ENCODE measurements around the gene KIF18B.

KIF18B gene

GRCh38 chr17:44900894-44901293, 46.7 kb downstream of the KIF18B start:
- CTCF ChIA-PET = interaction anchor here (1.1 to 3.6 kb wide), 3 partner anchors 9 to 121 kb away, joined by 3 to 16 read pairs (median 4); no protein-coding TSS in a partner anchor
- H3K9me3 ChIP-seq (ENCODE audit: control extremely low read depth in 1 of 5, control insufficient read depth in 4 of 5, insufficient read depth in 2 of 5, low read depth in 1 of 5, low read length in 4 of 5) = no peaks in the 10 kb centered on the region
- H3K4me3 ChIP-seq (ENCODE audit: control insufficient read depth in 1 of 7, extremely low read depth in 1 of 7, insufficient read depth in 4 of 7, low read depth in 2 of 7, low read length in 6 of 7) = no peak overlapping the region
- peak in 2 of 3 donors; percentile 26 to 30 for DNase-seq
- no peak overlapping the region for H3K27ac ChIP-seq (ENCODE audit: insufficient read depth in 1 of 2, low read depth in 1 of 2, low read length in 2 of 2, poor library complexity in 1 of 2, severe bottlenecking in 2 of 2)
- H3K27me3 ChIP-seq (replicated peaks in 2 of 5; ENCODE audit: control insufficient read depth in 4 of 5, insufficient read depth in 5 of 5, low read length in 4 of 5) = no peaks in the 10 kb centered on the region
- peaks cover 0 to 3% (median 2%) of the 10 kb centered on the region in 4 experiments for H3K36me3 ChIP-seq (ENCODE audit: control insufficient read depth in 4 of 4, insufficient read depth in 4 of 4, low read length in 3 of 4)
- WGBS (ENCODE audit: insufficient coverage) = no CpG with 5 or more reads among the region's 3 CpGs
- H3K4me1 ChIP-seq (ENCODE audit: control extremely low read depth in 1 of 4, control insufficient read depth in 4 of 4, insufficient read depth in 4 of 4, low read length in 3 of 4) = peaks cover 12 to 38% (median 27%) of the 10 kb centered on the region in 4 experiments
- POLR2A ChIA-PET = interaction anchor here (0.6 to 1.1 kb wide), 2 partner anchors 30 to 683 kb away, joined by 3 to 4 read pairs; no protein-coding TSS in a partner anchor

- peaks cover 3 to 15% (median 9%) of the 10 kb centered on the region in 4 experiments for H3K36me3 ChIP-seq (ENCODE audit: control insufficient read depth in 4 of 4, insufficient read depth in 4 of 4, low read length in 3 of 4)
- peaks cover 12 to 33% (median 25%) of the 10 kb centered on the region in 4 experiments for H3K4me1 ChIP-seq (ENCODE audit: control extremely low read depth in 1 of 4, control insufficient read depth in 4 of 4, insufficient read depth in 4 of 4, low read length in 3 of 4)
- H3K27ac ChIP-seq (ENCODE audit: insufficient read depth in 1 of 2, low read depth in 1 of 2, low read length in 2 of 2, poor library complexity in 1 of 2, severe bottlenecking in 2 of 2) = peak within 1 kb of the TSS; percentile 99 to 100
- no peaks in the 10 kb centered on the region for H3K9me3 ChIP-seq (ENCODE audit: control extremely low read depth in 1 of 5, control insufficient read depth in 4 of 5, insufficient read depth in 2 of 5, low read depth in 1 of 5, low read length in 4 of 5)
- POLR2A ChIA-PET = interaction anchor here (0.9 kb wide), 1 partner anchor 11 kb away, joined by 5 read pairs; no protein-coding TSS in a partner anchor
- no peaks in the 10 kb centered on the region for H3K27me3 ChIP-seq (replicated peaks in 2 of 5; ENCODE audit: control insufficient read depth in 4 of 5, insufficient read depth in 5 of 5, low read length in 4 of 5)
- CTCF ChIA-PET = interaction anchor here (0.7 to 3.6 kb wide), 7 partner anchors 11 to 200 kb away, joined by 3 to 16 read pairs (median 4); no protein-coding TSS in a partner anchor
- DNase-seq = peak; percentile 92 to 95 (median 94)
- WGBS (ENCODE audit: insufficient coverage) = 0% methylated on average over 49 of the region's 54 CpGs
- H3K4me3 ChIP-seq (ENCODE audit: control insufficient read depth in 1 of 7, extremely low read depth in 1 of 7, insufficient read depth in 4 of 7, low read depth in 2 of 7, low read length in 6 of 7) = peak within 1 kb of the TSS; percentile 90 to 99 (median 92)
Measured at GRCh38 chr17:44899074-44899782, 48.3 kb downstream of the KIF18B start, which contains the start of gene EFTUD2. EFTUD2 (minus strand) TSS chr17:44899445; CDS start chr17:44894521, 4,924 bp downstream.

- CTCF ChIA-PET = interaction anchor here (1.1 to 3.6 kb wide), 5 partner anchors 11 to 32 kb away, joined by 3 to 16 read pairs (median 9); no protein-coding TSS in a partner anchor
- Histone ChIP-seq H3K9me3 (ENCODE audit: control extremely low read depth in 1 of 5, control insufficient read depth in 4 of 5, insufficient read depth in 2 of 5, low read depth in 1 of 5, low read length in 4 of 5) (no peaks in the 10 kb centered on the region), H3K4me3 (ENCODE audit: control insufficient read depth in 1 of 7, extremely low read depth in 1 of 7, insufficient read depth in 4 of 7, low read depth in 2 of 7, low read length in 6 of 7) (peak overlapping the region; percentile 90 to 99 (median 92)), H3K36me3 (ENCODE audit: control insufficient read depth in 4 of 4, insufficient read depth in 4 of 4, low read length in 3 of 4) (peaks cover 3 to 20% (median 11%) of the 10 kb centered on the region in 4 experiments), H3K4me1 (ENCODE audit: control extremely low read depth in 1 of 4, control insufficient read depth in 4 of 4, insufficient read depth in 4 of 4, low read length in 3 of 4) (peaks cover 12 to 33% (median 25%) of the 10 kb centered on the region in 4 experiments), H3K27me3 (replicated peaks in 2 of 5; ENCODE audit: control insufficient read depth in 4 of 5, insufficient read depth in 5 of 5, low read length in 4 of 5) (no peaks in the 10 kb centered on the region), H3K27ac (ENCODE audit: insufficient read depth in 1 of 2, low read depth in 1 of 2, low read length in 2 of 2, poor library complexity in 1 of 2, severe bottlenecking in 2 of 2) (peak overlapping the region; percentile 99 to 100)
- WGBS (ENCODE audit: insufficient coverage) = 0% methylated on average over 6 of the region's 7 CpGs
- POLR2A ChIA-PET = interaction anchor here (0.9 kb wide), 1 partner anchor 10 kb away, joined by 5 read pairs; no protein-coding TSS in a partner anchor
- DNase-seq = peak; percentile 52 to 81 (median 81)
Measured at GRCh38 chr17:44898768-44899073, 48.9 kb downstream of the KIF18B start.

GRCh38 chr17:44894642-44895041, 52.9 kb downstream of the KIF18B start:
- DNase-seq = no peak
- WGBS (ENCODE audit: insufficient coverage) = no CpG with 5 or more reads among the region's 4 CpGs
- no peaks in the 10 kb centered on the region for H3K27me3 ChIP-seq (replicated peaks in 2 of 5; ENCODE audit: control insufficient read depth in 4 of 5, insufficient read depth in 5 of 5, low read length in 4 of 5)
- H3K4me1 ChIP-seq (ENCODE audit: control extremely low read depth in 1 of 4, control insufficient read depth in 4 of 4, insufficient read depth in 4 of 4, low read length in 3 of 4) = peaks cover 5 to 16% (median 11%) of the 10 kb centered on the region in 4 experiments
- POLR2A ChIA-PET = no interaction called here
- no peak overlapping the region for H3K4me3 ChIP-seq (ENCODE audit: control insufficient read depth in 1 of 7, extremely low read depth in 1 of 7, insufficient read depth in 4 of 7, low read depth in 2 of 7, low read length in 6 of 7)
- CTCF ChIA-PET = interaction anchor here (0.9 to 1.8 kb wide), 3 partner anchors 10 to 204 kb away, joined by 3 to 4 read pairs (median 4); no protein-coding TSS in a partner anchor
- H3K36me3 ChIP-seq (ENCODE audit: control insufficient read depth in 4 of 4, insufficient read depth in 4 of 4, low read length in 3 of 4) = peaks cover 14 to 38% (median 27%) of the 10 kb centered on the region in 4 experiments
- H3K9me3 ChIP-seq (ENCODE audit: control extremely low read depth in 1 of 5, control insufficient read depth in 4 of 5, insufficient read depth in 2 of 5, low read depth in 1 of 5, low read length in 4 of 5) = no peaks in the 10 kb centered on the region
- no peak overlapping the region for H3K27ac ChIP-seq (ENCODE audit: insufficient read depth in 1 of 2, low read depth in 1 of 2, low read length in 2 of 2, poor library complexity in 1 of 2, severe bottlenecking in 2 of 2)

GRCh38 chr17:44892250-44892649, 55.3 kb downstream of the KIF18B start:
- ChIA-PET CTCF (interaction anchor here (0.6 to 2.3 kb wide), 2 partner anchors 14 to 498 kb away, joined by 4 to 6 read pairs; no protein-coding TSS in a partner anchor), POLR2A (interaction anchor here (0.6 kb wide), 2 partner anchors 55 to 111 kb away, joined by 3 read pairs; no protein-coding TSS in a partner anchor)
- Histone ChIP-seq H3K27ac (ENCODE audit: insufficient read depth in 1 of 2, low read depth in 1 of 2, low read length in 2 of 2, poor library complexity in 1 of 2, severe bottlenecking in 2 of 2) (no peak overlapping the region), H3K4me3 (ENCODE audit: control insufficient read depth in 1 of 7, extremely low read depth in 1 of 7, insufficient read depth in 4 of 7, low read depth in 2 of 7, low read length in 6 of 7) (no peak overlapping the region), H3K36me3 (ENCODE audit: control insufficient read depth in 4 of 4, insufficient read depth in 4 of 4, low read length in 3 of 4) (peaks cover 14 to 41% (median 28%) of the 10 kb centered on the region in 4 experiments), H3K27me3 (replicated peaks in 2 of 5; ENCODE audit: control insufficient read depth in 4 of 5, insufficient read depth in 5 of 5, low read length in 4 of 5) (no peaks in the 10 kb centered on the region), H3K9me3 (ENCODE audit: control extremely low read depth in 1 of 5, control insufficient read depth in 4 of 5, insufficient read depth in 2 of 5, low read depth in 1 of 5, low read length in 4 of 5) (no peaks in the 10 kb centered on the region), H3K4me1 (ENCODE audit: control extremely low read depth in 1 of 4, control insufficient read depth in 4 of 4, insufficient read depth in 4 of 4, low read length in 3 of 4) (peaks cover 13 to 27% (median 22%) of the 10 kb centered on the region in 4 experiments)
- no peak for DNase-seq

- CTCF ChIA-PET = interaction anchor here (2.0 kb wide), 1 partner anchor 9 kb away, joined by 9 read pairs; no protein-coding TSS in a partner anchor
- no peak for DNase-seq
Measured at GRCh38 chr17:44889003-44889402, 58.6 kb downstream of the KIF18B start.

More at GRCh38 chr17:44889003-44889402, 58.6 kb downstream of the KIF18B start:
- Histone ChIP-seq H3K27ac (ENCODE audit: insufficient read depth in 1 of 2, low read depth in 1 of 2, low read length in 2 of 2, poor library complexity in 1 of 2, severe bottlenecking in 2 of 2) (no peak overlapping the region), H3K9me3 (ENCODE audit: control extremely low read depth in 1 of 5, control insufficient read depth in 4 of 5, insufficient read depth in 2 of 5, low read depth in 1 of 5, low read length in 4 of 5) (no peaks in the 10 kb centered on the region), H3K4me1 (ENCODE audit: control extremely low read depth in 1 of 4, control insufficient read depth in 4 of 4, insufficient read depth in 4 of 4, low read length in 3 of 4) (peaks cover 14 to 32% (median 28%) of the 10 kb centered on the region in 4 experiments), H3K36me3 (ENCODE audit: control insufficient read depth in 4 of 4, insufficient read depth in 4 of 4, low read length in 3 of 4) (peaks cover 10 to 52% (median 33%) of the 10 kb centered on the region in 4 experiments), H3K4me3 (ENCODE audit: control insufficient read depth in 1 of 7, extremely low read depth in 1 of 7, insufficient read depth in 4 of 7, low read depth in 2 of 7, low read length in 6 of 7) (peak overlapping the region in 2 of 7 experiments; percentile 10 to 59), H3K27me3 (replicated peaks in 2 of 5; ENCODE audit: control insufficient read depth in 4 of 5, insufficient read depth in 5 of 5, low read length in 4 of 5) (no peaks in the 10 kb centered on the region)
- WGBS (ENCODE audit: insufficient coverage) = 89% methylated on average over 7 of the region's 7 CpGs
- POLR2A ChIA-PET = interaction anchor here (1.4 kb wide), 1 partner anchor 10 kb away, joined by 5 read pairs; no protein-coding TSS in a partner anchor

Measured in common myeloid progenitor, CD34-positive (primary cell).